ENCODE measurements around the gene DLX2. TPM values are rescaled to one million over a fixed set of nuclear protein-coding genes. Genes with fewer than 3 reads are reported as not detected.

Gene DLX2
- total and polyA plus RNA-seq, 10 of the 15 experiments (the other 5 are each of a cell fraction or from before 2014, with no cell fraction given) = 0.03 TPM; not detected in 9

DNA sequence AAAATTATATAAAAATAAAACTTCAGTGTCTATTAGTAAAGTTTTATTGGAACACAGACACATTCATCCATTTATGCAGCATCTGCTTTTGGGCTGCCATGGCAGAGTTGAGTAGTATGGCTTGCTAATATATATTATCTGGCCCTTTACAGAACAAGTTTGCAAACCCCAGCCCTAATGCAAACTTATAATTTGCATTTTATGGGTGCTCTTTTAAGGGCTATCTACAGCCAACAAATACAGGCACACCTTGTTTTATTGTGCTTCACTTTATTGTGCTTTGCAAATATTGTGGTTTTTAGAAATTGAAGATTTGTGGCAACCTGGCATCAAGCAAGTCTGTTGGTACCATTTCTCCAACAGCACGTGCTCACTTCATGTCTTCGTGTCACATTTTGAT lies 35.2 kb upstream of the DLX2 start:
- ChIA-PET POLR2A (no interaction called here), SMC1A (ENCODE audit: uncharacterized antibody, unreplicated experiment) (no interaction called here), RAD21 (ENCODE audit: unreplicated experiment) (no interaction called here), CTCF (no interaction called here)
- H3K79me2 ChIP-seq (ENCODE audit: control insufficient read depth, insufficient read depth, low read length) = no peaks in the 10 kb centered on the region
- 0 out of 4 replicates have a peak, but pooled peaks cover 0 to 2% of the 10 kb centered on the region in 2 experiments for H3K27me3 ChIP-seq (replicated peaks in 1 of 2; ENCODE audit: control insufficient read depth in 2 of 2, insufficient read depth in 2 of 2, low read length in 1 of 2)
- no peaks in the 10 kb centered on the region for H3K36me3 ChIP-seq (ENCODE audit: control insufficient read depth in 2 of 2, insufficient read depth in 2 of 2, low read length in 1 of 2)
- in situ Hi-C loops (cut with MboI) (no loop called here), intact Hi-C loops (cut with micrococcal nuclease; ENCODE audit: unreplicated experiment) (no loop called here)
- no peaks in the 10 kb centered on the region for H4K20me1 ChIP-seq (ENCODE audit: control insufficient read depth, insufficient read depth)
- no peak overlapping the region for H2AFZ ChIP-seq (ENCODE audit: control insufficient read depth, low read depth, low read length)
- no peak overlapping the region for H3K9ac ChIP-seq (ENCODE audit: control insufficient read depth, insufficient read depth, low read length)
- FAIRE-seq (no peak), DNase-seq (ENCODE audit: low read depth, low spot score) (no peak), ATAC-seq (no peak)
- H3K27ac ChIP-seq (ENCODE audit: control insufficient read depth, insufficient read depth) = no peak overlapping the region
- H3K4me2 ChIP-seq (ENCODE audit: control insufficient read depth, insufficient read depth) = no peak overlapping the region
- no peak for TF ChIP-seq DPF2 (IDR thresholded peaks at IDR 0.05)
- TF ChIP-seq, protein P1, sequence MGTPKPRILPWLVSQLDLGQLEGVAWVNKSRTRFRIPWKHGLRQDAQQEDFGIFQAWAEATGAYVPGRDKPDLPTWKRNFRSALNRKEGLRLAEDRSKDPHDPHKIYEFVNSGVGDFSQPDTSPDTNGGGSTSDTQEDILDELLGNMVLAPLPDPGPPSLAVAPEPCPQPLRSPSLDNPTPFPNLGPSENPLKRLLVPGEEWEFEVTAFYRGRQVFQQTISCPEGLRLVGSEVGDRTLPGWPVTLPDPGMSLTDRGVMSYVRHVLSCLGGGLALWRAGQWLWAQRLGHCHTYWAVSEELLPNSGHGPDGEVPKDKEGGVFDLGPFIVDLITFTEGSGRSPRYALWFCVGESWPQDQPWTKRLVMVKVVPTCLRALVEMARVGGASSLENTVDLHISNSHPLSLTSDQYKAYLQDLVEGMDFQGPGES (IDR thresholded peaks at IDR 0.05) = no peak
- no peak for TF ChIP-seq RAD51 (IDR thresholded peaks at IDR 0.05)
- no peak for TF ChIP-seq ZBED1 (IDR thresholded peaks at IDR 0.05; ENCODE audit: borderline replicate concordance)
- TF ChIP-seq CBX5 (IDR thresholded peaks at IDR 0.05; ENCODE audit: low read depth) = no peak
- TF ChIP-seq RFX5 (IDR thresholded peaks at IDR 0.05; ENCODE audit: low read depth, low read length) = no peak
- no peaks in the 10 kb centered on the region for H3K4me1 ChIP-seq (ENCODE audit: control insufficient read depth, insufficient read depth, low read length)
- H3K9me3 ChIP-seq (replicated peaks; ENCODE audit: control insufficient read depth, insufficient read depth, low read length) = no peaks in the 10 kb centered on the region
- 7% methylated on average over 2 of the region's 2 CpGs for WGBS (ENCODE audit: insufficient coverage, insufficient replicate concordance, low lambda C conversion rate, missing lambda C conversion rate)
- no TSS peak for BruUV-seq (replicated peaks)
- H3K4me3 ChIP-seq = no peak overlapping the region

DNA sequence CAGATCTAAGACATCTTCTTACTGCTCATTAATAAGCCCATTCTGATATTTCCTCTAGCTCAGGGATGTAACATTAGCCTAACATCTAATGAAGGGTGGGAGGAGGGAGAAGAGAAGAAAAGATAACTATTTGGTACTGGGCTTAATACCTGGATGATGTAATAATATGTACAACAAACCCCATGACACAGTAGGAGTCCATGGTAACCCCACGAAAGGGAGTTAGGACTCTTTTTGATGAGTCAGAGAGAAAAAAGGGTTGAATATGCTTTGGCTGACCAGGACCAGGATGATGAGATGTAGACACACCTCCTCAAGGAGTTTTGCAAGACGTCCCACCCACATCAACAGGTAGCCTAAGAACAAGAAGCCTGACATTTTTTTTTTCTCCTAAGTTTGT lies 34.4 kb upstream of the DLX2 start:
- no peaks in the 10 kb centered on the region for H3K9me3 ChIP-seq (replicated peaks; ENCODE audit: control insufficient read depth, insufficient read depth, low read length)
- no peaks in the 10 kb centered on the region for H3K36me3 ChIP-seq (ENCODE audit: control insufficient read depth in 2 of 2, insufficient read depth in 2 of 2, low read length in 1 of 2)
- H3K27me3 ChIP-seq (replicated peaks in 1 of 2; ENCODE audit: control insufficient read depth in 2 of 2, insufficient read depth in 2 of 2, low read length in 1 of 2) = peaks cover 0 to 2% of the 10 kb centered on the region in 2 experiments; a peak in 2 of 4 replicates
- POLR2A ChIA-PET = no interaction called here
- no peak overlapping the region for H3K4me3 ChIP-seq
- in situ Hi-C loops (cut with MboI) (no loop called here), intact Hi-C loops (cut with micrococcal nuclease; ENCODE audit: unreplicated experiment) (no loop called here)
- SMC1A ChIA-PET (ENCODE audit: uncharacterized antibody, unreplicated experiment) = no interaction called here
- H3K9ac ChIP-seq (ENCODE audit: control insufficient read depth, insufficient read depth, low read length) = no peak overlapping the region
- no peak overlapping the region for H3K27ac ChIP-seq (ENCODE audit: control insufficient read depth, insufficient read depth)
- H4K20me1 ChIP-seq (ENCODE audit: control insufficient read depth, insufficient read depth) = no peaks in the 10 kb centered on the region
- RAD21 ChIA-PET (ENCODE audit: unreplicated experiment) = no interaction called here
- 0% methylated on average over 2 of the region's 2 CpGs for WGBS (ENCODE audit: insufficient coverage, insufficient replicate concordance, low lambda C conversion rate, missing lambda C conversion rate)
- H2AFZ ChIP-seq (ENCODE audit: control insufficient read depth, low read depth, low read length) = no peak overlapping the region
- CTCF ChIA-PET = interaction anchor here (1.4 to 2.7 kb wide), 2 partner anchors 10 to 31 kb away, joined by 3 to 15 read pairs; no protein-coding TSS in a partner anchor
- no peaks in the 10 kb centered on the region for H3K79me2 ChIP-seq (ENCODE audit: control insufficient read depth, insufficient read depth, low read length)
- DNase-seq (ENCODE audit: low read depth, low spot score) (no peak), FAIRE-seq (no peak), ATAC-seq (no peak)
- no peaks in the 10 kb centered on the region for H3K4me1 ChIP-seq (ENCODE audit: control insufficient read depth, insufficient read depth, low read length)
- H3K4me2 ChIP-seq (ENCODE audit: control insufficient read depth, insufficient read depth) = no peak overlapping the region
- no TSS peak for BruUV-seq (replicated peaks)
- TF ChIP-seq PAX8 (IDR thresholded peaks at IDR 0.05) (no peak), RCOR1 (conservative IDR thresholded peaks at IDR 0.05; ENCODE audit: low read depth, low read length) (no peak), NFYA (IDR thresholded peaks at IDR 0.05; ENCODE audit: borderline replicate concordance, low read depth, low read length) (no peak), YBX1 (IDR thresholded peaks at IDR 0.05) (no peak), BACH1 (IDR thresholded peaks at IDR 0.05; ENCODE audit: borderline replicate concordance) (no peak), TCF12 (IDR thresholded peaks at IDR 0.05; ENCODE audit: low read depth, low read length) (no peak)
- TF ChIP-seq, protein P2, sequence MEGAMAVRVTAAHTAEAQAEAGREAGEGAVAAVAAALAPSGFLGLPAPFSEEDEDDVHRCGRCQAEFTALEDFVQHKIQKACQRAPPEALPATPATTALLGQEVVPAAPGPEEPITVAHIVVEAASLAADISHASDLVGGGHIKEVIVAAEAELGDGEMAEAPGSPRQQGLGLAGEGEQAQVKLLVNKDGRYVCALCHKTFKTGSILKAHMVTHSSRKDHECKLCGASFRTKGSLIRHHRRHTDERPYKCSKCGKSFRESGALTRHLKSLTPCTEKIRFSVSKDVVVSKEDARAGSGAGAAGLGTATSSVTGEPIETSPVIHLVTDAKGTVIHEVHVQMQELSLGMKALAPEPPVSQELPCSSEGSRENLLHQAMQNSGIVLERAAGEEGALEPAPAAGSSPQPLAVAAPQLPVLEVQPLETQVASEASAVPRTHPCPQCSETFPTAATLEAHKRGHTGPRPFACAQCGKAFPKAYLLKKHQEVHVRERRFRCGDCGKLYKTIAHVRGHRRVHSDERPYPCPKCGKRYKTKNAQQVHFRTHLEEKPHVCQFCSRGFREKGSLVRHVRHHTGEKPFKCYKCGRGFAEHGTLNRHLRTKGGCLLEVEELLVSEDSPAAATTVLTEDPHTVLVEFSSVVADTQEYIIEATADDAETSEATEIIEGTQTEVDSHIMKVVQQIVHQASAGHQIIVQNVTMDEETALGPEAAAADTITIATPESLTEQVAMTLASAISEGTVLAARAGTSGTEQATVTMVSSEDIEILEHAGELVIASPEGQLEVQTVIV (IDR thresholded peaks at IDR 0.05; ENCODE audit: borderline replicate concordance, partially characterized antibody) = no peak
- TF ChIP-seq, protein P3, sequence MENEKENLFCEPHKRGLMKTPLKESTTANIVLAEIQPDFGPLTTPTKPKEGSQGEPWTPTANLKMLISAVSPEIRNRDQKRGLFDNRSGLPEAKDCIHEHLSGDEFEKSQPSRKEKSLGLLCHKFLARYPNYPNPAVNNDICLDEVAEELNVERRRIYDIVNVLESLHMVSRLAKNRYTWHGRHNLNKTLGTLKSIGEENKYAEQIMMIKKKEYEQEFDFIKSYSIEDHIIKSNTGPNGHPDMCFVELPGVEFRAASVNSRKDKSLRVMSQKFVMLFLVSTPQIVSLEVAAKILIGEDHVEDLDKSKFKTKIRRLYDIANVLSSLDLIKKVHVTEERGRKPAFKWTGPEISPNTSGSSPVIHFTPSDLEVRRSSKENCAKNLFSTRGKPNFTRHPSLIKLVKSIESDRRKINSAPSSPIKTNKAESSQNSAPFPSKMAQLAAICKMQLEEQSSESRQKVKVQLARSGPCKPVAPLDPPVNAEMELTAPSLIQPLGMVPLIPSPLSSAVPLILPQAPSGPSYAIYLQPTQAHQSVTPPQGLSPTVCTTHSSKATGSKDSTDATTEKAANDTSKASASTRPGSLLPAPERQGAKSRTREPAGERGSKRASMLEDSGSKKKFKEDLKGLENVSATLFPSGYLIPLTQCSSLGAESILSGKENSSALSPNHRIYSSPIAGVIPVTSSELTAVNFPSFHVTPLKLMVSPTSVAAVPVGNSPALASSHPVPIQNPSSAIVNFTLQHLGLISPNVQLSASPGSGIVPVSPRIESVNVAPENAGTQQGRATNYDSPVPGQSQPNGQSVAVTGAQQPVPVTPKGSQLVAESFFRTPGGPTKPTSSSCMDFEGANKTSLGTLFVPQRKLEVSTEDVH (IDR thresholded peaks at IDR 0.05; ENCODE audit: low read depth, partially characterized antibody) = no peak
